Stimulated activated CD8-positive, alpha-beta memory T cell treated with anti-CD3 and anti-CD28 coated beads, Interleukin-15, amount 100 ng/mL, for 1 hour (primary cell): ENCODE results near the gene FETUB.

ENCODE experiments used
- DNase-seq: peaks from one replicate; pipeline ENCODE4 v3.0.0-alpha.2; 2020; ENCODE audit warnings: low read depth

The FETUB gene, protein sequence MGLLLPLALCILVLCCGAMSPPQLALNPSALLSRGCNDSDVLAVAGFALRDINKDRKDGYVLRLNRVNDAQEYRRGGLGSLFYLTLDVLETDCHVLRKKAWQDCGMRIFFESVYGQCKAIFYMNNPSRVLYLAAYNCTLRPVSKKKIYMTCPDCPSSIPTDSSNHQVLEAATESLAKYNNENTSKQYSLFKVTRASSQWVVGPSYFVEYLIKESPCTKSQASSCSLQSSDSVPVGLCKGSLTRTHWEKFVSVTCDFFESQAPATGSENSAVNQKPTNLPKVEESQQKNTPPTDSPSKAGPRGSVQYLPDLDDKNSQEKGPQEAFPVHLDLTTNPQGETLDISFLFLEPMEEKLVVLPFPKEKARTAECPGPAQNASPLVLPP

DNA sequence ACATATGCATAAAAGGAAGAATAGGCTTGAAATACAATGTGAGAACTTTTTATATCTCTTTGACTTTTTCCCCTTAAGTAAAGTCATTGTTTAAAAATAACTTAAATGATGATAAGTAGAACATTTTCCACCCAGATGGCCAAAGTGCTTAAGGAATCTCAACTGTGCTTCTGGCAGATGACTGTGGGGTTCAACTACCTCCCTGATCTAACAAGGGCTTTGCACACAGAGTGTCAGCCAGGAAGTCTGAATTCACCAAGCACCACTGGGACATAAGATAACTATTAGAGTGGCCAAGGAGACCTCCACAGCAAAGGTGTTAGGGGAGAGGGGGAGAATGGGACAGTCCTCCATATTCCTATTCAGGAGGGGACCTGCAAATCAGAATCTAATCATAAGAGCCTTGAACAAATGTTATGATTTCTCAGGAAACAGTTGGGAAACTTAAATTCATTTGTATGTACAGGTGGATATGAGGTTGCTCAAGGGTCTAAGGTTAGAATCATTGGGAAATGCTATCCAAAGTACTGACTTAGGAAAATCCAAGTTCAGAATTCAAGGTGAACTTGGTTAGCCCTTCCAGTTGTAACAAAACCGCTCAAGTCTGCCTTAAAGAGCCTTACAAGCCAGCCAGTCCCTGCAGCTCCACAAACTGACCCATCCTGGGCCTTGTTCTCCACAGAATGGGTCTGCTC is at the start of gene FETUB:
FETUB (plus strand) TSS at position 622 of the 695 bp plus-strand sequence; CDS start at position 684, 62 bp downstream.
- DNase-seq = no peak

DNA sequence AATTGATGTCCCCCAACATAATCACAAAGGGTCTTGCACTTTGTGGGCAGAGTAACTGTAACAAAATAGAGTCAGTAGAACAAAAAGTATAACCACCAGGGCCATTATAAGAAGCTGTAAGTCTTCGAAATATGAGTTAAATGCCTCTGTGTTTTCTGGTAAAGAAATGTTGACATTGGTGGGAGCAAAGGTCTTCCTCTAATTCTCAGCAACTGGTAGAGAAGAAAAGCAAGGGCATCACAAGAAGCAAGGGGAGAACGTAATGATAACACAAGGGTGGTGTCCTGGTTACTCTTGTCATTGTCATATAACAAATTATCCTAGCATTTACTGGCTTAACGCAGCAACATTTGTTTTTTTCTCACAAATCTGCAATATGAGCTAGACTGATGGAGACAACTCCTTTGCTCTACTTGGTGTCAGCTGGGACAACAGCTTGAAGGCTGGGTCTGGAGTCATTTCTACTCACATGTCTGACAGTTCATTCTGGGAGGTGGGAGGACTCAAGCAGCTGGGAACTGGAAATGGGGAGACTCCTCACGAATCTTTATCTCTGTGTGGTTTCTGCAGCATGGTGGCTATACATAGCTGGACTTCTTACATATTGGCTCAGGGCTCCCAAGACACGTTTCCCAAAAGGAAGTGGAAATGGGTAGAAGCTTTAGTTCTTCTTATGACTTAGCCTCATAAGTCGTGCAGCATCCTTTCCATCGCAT is 49.5 kb upstream of the FETUB start:
- DNase-seq = no peak

GRCh38 chr3:186592682-186593081 is 47.5 kb upstream of the FETUB start:
- DNase-seq = no peak

DNA sequence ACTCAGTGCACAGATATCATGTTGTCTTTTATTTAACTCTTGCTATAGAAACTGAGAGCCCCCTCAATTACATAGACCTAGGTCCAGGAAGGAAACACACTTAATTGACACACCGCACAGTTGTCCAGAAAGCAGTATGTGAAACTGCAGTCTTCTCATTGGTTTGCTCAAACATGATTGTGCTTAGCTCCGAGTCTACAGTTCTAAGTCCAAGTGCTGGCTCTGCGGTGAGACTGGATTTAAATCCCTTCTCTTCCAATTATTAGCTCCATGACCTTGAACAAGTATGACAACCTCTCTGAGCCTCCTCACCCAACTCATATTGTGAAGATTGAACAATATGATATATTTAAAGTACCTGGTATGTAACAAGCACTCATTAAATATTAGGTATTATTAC is 46.3 kb upstream of the FETUB start:
- DNase-seq = no peak

DNA sequence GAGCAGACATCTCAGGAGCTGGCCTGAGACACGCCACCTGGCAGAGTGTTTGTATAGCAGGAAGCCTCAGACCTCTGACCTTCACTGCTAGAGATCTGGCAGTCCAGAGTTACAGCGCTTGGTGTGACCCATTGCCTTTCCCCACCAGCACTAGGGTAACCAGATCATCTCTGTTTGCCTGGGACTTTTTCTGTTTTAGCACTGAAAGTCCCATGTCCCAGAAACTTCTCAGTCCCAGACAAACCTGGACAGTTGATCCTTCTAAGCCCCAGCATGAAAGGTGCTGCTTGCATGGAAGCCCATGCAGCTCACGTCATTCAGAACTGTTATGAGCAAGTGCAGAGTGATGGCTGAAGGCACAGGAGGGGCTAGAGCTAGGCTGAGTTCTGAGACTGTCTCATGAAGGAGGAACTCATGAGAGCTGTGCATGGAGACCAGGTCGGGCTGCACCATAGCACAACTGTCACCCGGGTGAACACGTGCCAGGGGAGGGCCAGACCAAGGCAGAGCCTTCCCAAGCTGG is 45.5 kb upstream of the FETUB start:
- DNase-seq = no peak

GRCh38 chr3:186596568-186597287 is 43.5 kb upstream of the FETUB start:
- DNase-seq = no peak

DNA sequence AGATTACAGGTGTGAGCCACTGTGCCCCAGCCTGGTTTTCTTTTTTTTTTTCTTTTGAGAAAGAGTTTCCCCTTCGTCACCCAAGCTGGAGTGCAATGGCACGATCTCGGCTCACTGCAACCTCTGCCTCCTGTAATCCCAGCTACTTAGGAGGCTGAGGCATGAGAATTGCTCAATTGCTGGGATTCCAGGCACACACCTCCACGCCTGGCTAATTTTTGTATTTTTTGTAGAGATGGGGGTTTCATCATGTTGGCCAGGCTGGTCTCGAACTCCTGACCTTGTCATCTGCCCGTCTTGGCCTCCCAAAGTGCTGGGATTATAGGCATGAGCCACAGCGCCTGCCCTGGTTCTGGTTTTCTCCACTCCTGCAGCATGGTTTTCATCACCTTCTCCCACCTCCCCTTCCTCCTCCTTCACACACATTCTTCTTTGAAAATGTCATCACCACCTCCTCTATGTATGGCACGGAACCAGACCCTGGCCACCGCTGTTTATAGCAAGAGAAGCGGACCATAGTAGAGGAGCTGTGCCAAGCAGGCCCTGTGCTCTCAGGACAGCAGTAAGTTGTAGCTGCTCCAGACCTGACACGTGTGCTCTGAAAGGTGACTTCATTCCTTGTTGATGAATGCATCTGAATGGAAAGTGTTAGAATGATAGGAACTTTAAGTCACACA is 42.0 kb upstream of the FETUB start:
- DNase-seq = no peak

DNA sequence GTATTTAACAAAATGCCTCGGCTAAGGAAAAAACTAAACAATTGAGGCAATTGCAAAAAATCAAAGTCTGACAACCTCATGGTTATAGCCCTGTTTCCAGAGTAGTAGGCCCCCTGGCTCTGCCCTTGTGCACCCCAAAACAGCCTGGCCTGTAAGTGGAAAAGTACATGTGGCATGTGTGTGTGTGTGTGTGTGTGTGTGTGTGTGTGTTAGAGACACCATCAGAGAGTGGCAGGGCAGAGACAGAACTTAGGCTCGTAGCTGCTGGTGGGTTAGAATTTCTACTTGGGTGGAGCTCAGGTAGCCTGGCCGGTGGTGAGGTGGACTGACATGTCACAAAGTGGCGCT is 41.4 kb upstream of the FETUB start:
- DNase-seq = no peak

GRCh38 chr3:186599142-186599784 is 40.9 kb upstream of the FETUB start:
- no peak for DNase-seq

DNA sequence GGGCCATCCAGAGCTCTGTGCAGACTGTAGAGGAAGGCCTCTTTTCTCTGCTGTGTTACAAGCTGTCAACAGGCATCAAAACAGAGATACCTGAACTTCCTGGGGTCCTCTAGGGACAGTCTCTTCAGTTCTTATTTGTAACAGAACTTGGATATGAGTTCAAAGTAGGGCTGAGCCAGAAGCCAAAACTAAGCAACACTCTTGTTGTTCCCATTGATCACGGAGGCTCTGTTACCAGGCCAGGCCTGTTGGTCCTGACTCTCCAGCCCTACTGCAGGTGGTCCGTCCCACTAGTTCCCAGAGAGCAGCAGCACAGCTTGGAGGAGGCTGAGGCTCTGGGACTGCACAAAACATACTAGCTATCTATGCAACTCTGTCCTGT is 40.4 kb upstream of the FETUB start:
- no peak for DNase-seq

DNA sequence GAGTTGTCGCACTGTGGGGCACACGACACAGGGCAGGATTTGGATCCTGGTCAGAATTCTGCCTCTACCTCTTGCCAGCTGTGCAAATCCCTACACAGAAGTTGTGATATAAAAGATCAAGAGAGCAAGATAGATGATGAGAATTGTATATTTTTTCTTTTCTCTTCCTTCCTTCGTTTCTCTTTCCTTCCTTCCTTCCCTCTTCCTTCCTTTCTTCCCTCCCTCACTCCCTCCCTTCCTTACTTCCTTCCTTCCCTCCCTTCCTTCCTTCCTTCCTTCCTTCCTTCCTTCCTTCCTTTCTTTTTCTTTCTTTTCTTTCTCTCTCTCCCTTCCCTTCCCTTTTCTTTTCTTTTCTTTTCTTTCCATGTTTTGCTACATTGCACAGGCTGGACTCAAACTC is 39.3 kb upstream of the FETUB start:
- no peak for DNase-seq

- no peak for DNase-seq
These were observed 37.0 kb upstream of the FETUB start for GRCh38 chr3:186603159-186603558.

DNA sequence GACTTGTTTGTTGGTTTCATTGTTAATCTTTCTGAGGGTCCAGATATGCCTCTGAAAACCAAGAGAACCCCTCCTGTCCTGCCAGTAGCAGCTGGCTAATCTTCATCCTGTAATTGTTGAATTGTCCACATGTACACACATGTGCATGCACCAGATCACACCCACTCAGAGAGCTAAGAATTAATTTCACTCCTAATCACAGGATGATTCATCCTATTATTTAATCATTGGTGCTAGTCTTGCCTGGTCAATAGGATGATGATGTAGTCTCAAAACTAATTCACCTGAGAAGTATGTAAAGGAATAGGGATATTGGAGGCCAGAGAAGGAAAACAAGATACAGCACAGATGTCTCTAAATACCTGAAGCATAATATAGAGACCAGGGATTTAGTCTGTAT is 35.1 kb upstream of the FETUB start:
- no peak for DNase-seq

GRCh38 chr3:186605561-186606545 is 34.3 kb upstream of the FETUB start:
- DNase-seq = no peak

- no peak for DNase-seq
These were observed 31.5 kb upstream of the FETUB start for GRCh38 chr3:186608624-186609215.

DNA sequence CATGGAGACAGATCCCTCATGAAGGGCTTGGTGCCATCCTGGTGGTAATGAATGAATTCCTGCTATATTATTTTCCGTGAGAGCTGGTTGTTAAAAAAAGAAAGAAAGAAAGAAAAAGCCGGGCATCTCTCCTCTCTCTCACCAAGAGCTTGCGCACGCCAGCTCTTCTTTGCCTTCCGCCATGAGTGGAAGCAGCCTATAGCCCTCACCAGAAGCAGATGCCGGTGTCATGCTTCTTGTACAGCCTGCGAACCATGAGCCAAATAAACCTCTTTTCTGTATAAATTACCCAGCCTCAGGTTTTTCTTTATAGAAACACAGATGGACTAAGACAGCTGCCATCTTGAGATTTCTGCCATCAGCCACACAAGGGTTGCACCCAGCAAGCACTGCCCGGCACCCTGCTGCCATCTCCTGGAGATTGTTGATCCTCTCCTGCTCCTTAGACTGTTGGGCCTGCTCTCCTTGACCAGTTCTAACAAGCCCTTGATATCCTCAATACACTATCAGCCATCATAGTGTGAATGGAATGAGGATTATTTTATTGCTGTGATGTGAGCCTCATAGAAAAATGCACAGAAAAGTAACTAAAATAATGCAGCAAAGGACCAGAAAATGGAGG is 30.8 kb upstream of the FETUB start:
- DNase-seq = no peak

GRCh38 chr3:186612065-186612464 is 28.1 kb upstream of the FETUB start:
- DNase-seq = no peak

- no peak for DNase-seq
These were observed 27.2 kb upstream of the FETUB start, which contains the start of gene AHSG for GRCh38 chr3:186612721-186613636. Gene AHSG (plus strand): TSS chr3:186613060. CDS start chr3:186613142, 82 bp downstream.
